NCI-H524 (cell line): ENCODE measurements around the gene MIEN1.
"Not testable (repeated sequence)": the region's sequence is repeated elsewhere in the genome, so short reads cannot be mapped to it uniquely, and the experiment has no call there.

Experiments
- DNase-seq, 2 experiments: peaks; one replicate each; lab custom pipeline; 2025; lab: John Stamatoyannopoulos, UW

The MIEN1 gene

DNA sequence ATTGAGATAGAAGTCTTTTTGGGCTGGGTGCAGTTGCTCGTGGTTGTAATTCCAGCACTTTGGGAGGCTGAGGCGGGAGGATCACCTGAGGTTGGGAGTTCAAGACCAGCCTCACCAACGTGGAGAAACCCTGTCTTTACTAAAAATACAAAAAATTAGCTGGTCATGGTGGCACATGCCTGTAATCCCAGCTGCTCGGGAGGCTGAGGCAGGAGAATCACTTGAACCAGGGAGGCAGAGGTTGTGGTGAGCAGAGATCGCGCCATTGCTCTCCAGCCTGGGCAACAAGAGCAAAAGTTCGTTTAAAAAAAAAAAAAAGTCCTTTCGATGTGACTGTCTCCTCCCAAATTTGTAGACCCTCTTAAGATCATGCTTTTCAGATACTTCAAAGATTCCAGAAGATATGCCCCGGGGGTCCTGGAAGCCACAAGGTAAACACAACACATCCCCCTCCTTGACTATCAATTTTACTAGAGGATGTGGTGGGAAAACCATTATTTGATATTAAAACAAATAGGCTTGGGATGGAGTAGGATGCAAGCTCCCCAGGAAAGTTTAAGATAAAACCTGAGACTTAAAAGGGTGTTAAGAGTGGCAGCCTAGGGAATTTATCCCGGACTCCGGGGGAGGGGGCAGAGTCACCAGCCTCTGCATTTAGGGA, 31.0 kb downstream of the MIEN1 start:
- not testable (repeated sequence) for DNase-seq

DNA sequence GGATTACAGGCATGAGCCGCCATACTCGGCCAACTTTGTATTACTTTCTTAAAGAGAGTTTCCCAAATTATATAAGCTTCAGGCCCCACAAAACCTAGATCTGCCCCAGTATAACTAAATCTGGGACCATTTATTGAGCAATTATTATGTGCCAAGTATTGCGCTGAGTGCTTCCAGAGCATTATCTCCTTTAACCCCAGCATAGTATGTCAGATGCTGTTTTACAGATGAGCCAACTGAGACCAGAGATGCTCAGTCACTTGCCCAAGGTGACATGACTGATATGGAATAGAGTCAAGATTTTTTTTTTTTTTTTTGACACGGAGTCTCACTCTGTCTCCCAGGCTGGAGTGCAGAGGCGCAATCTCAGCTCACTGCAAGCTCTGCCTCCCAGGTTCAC, 32.4 kb downstream of the MIEN1 start:
- DNase-seq, result no peak

DNA sequence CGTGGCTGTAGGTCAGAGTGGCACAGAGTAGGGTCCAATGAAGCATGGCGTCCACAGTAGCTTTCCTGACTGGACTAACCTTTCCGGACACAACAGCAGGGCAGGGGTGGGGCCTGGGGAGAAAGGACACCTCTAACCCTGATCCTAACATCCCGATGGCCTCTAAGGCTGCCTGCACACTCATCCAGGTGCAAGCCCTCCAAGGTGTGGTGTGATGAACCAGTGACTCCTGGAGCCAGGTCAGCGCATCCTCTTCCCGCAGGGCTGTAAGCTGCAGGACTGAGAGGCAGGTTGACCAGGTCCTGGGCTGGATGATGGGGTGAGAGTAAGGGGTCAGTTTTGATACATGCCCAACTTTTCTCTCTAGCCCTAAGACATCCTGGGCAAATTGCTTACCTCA, 33.6 kb downstream of the MIEN1 start:
- no peak for DNase-seq

DNA sequence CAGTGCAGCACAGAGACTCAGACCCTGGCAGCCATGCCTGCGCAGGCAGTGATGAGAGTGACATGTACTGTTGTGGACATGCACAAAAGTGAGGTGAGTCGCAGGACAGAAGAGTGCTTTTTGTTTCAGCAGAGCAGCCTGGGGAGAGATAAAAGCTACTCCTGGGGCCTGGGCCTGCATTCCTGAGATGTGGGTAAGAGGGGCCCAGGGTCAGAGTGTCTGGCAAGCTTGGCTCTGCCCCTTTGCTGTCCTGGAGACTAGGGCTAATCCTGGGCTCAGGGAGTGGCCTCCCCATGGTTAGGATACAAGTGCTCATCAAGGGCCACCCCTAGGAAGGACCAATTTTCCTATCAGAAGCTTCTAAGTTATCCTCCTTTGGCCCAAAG, 35.2 kb downstream of the MIEN1 start:
- DNase-seq, result no peak

DNA sequence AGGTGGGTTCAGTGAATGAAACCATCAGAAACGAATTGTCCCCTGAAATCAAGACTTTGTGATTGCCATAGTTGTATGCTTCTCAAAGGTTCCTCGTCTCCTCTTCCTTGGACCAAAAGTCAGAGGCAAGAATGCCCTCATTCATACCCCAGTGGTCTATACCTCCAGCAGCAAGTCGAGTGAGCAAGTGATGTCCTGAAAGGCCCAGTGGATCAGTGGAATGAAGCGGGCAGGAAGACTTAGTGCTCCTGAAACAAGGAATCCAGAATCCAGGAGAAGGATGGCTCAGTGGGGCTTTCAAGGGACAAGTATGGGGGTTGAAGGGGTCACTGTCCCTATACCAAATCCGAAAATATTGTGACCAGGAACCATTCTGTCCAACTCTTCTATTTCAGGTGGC, 35.7 kb downstream of the MIEN1 start:
- DNase-seq, result no peak

DNA sequence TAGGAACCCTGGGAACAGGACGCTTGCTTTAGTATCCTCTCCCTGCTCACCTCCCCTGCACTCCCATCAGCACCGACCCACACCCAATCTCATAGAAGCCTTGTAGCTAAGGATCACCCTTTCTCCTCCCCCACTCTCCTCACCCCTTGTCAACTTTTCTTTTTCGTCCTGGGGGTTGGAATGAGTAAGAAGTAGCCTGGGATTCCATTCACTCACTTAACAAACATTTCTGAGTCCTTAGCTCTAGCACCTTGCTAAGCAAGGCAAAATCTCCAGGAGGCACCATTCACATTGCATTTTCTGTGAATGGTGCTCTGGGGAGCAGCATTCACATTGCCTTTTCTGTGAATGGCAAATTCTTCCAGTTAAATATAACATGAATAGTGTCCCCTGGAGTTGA, 41.4 kb downstream of the MIEN1 start:
- no peak for DNase-seq

DNA sequence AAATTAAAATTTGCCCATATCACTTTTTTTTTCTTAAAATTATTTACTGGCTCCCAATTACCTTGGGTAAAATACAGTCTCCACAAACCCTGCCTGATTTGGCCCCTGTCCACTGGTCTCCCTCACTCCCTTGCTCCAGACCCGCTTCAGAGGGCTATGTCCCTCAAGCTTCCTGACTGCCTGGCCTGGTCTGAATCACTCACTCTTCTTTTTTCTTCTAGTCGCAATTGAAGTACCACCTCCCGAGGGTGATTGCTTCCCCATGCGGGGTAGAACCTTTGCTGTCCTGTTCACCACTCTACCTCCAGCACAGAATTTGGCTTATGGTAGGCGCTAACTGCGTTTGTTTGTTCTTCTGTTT, 41.9 kb downstream of the MIEN1 start:
- DNase-seq, result no peak

DNA sequence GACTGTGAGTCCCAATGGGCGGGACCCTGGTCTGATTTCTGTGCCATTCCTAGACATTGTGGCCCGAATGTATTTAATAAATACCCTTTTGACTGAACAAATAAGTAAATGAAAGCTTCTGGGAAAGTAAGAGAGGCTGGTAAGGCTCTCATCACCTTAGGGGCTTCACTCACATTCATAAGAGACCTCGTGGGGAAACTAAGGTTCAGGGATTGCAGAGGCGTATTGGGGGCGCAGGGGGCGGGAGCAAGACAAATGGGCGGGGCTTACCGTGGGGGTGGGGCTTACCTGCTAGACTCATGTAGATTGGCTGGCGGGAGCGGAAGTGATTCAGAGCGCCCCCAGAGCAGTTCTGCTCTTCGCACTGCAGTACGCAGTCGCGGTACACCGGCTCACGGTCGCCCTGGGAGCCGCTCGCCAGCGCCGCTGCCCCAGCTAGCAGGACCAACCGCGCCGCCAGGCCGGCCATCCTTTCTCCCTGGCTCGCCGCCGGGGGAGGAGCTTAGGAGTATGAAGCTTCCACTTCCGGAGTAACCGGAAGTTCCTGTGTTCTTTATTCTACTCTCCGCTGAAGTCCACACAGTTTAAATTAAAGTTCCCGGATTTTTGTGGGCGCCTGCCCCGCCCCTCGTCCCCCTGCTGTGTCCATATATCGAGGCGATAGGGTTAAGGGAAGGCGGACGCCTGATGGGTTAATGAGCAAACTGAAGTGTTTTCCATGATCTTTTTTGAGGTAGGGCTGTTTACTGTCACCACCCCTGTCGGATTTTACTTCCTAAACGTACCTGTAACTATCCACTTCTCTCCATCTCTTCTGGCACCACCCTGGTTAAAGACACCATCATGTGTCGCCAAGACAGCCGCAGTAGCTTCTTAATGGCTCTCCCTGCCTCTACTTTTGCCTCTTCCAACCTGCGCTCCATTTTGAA, 42.5 kb downstream of the MIEN1 start, which contains the start of gene PGAP3:
PGAP3 (minus strand) TSS at position 512 of the 929 bp plus-strand sequence; CDS start at position 469, 43 bp downstream.
- peak; percentile 95 to 96 for DNase-seq

DNA sequence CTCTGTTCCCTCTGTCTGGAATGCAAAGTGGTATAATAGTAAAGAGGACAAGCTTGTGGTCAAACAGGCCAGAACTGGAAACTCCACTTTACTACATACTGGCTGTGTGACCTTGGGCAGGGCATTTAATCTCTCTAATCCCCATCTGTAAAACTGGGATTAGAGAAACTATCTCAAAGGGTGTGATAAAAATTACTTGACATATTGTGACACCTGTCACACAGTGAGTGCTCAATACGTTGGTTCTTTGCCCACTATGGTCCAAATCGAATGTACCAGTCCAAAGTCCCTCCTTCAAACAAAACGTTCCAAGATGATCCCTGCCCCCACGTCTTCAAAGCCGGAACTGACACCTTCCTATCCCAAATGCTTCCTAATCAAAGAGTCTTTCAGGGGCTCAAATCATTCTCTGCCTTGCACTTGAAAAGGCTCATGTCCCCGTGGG, 43.2 kb downstream of the MIEN1 start:
- DNase-seq, result peak in 1 of 2 experiments; percentile 40

DNA sequence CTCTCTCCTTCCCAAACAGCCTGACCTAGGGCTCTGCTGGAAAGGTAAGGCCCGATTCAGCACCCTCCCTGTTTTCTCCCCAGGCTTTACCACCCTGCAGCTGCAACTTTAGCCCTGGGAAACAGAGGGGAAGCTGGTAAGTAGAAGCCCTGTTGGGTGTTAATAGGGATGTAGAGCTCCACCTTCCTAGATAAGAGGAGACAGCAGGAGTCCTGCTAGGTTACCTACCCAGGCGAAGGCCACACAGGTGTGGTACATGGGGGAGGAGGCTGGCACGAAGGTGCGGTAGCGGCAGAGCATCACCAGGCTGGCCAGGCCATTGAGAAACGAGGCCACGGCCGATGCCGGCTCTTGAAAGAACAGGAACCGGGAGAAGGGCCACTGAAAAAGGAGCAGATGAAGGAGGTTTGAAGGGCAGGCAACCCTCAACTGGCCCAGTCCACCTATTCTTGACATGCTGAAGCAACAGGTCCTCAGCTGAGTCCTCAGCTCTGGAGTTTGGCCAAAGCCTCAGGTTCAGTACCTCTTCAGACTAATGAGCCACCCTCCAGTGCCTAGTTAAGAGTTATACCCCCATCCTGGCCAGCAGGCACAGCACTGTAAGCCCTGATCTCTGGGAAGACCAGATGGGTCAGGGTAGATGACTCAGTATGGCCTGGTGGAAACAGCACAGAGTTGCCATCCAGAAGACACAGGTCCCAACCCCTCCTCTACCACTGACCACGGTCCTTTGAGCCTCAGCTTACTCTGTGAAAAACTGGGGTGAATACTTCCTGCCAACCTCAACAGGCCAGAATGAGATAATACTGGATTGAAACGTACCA, 45.8 kb downstream of the MIEN1 start:
- DNase-seq, result no peak

DNA sequence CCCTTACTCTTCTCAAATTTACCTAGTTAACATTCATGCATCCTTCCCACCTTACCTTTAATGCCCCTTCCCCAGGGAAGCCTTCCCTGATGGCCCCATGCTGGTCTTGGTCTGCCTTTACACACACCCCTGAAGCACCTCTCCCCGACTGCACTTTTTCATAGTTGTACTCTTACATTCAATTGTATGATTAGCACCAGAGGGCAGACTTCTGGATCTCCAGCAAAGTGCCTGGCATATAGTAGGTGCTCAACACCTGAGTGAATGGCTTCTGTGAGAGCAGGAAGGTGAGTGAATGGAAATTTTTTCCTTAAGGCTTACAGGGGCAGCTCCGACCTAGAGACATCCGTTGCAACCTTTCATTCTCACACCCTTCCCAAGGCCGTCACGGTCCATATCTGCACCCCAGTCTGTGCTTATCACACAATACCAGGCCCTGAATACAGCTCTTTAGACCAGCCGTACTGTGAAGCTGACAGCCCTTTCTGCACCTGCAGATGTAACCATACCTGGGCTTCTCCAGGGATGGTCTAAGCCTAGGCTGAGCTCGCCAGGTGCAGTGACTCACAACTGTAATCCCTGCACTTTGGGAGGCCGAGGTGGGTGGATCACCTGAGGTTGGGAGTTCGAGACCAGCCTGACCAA, 46.9 kb downstream of the MIEN1 start:
- no peak for DNase-seq

DNA sequence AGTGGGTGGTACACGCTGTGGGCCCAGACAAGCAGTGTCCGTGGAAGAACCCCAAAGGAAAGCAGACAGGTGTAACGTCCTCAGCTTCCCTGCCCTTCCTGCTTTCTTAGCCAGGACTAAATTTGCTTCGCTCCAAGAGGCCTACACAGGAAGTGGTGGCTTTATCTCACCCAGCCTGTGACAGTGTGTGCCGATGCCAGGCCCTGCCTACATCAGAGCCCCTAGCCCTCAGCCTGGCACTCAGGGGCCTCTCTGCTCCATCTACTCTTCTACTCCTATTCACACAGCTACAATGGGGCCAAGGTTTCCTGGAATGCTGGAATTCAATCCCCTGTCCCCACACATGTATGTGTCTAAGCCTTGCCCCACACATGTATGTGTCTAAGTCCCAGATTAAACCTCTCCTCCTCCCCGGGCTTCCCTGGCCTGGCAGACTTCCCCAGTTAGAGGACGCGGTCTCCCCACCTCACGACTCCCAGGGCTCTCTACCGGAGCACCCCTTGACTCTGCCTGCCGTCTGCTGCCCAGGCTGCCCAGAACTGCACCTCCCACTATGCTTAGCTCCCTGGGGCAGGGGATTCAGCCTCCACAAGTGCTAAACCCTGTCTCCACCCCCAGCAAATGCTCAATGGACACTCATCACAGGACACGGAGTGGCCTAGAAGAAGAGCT, 50.7 kb downstream of the MIEN1 start:
- no peak for DNase-seq
